ENCODE results near the gene NSUN4. TPM values are rescaled to one million over a fixed set of nuclear protein-coding genes. Genes with fewer than 3 reads are reported as not detected.
A peak's percentile ranks its signal among the peaks of the same experiment; 100 is the strongest.

Gene NSUN4
- total and polyA plus RNA-seq, 2 of the 13 experiments (the other 11 are each of a cell fraction or from before 2014, with no cell fraction given) = 21.5 to 23.5 TPM

- TF ChIP-seq, protein P1, sequence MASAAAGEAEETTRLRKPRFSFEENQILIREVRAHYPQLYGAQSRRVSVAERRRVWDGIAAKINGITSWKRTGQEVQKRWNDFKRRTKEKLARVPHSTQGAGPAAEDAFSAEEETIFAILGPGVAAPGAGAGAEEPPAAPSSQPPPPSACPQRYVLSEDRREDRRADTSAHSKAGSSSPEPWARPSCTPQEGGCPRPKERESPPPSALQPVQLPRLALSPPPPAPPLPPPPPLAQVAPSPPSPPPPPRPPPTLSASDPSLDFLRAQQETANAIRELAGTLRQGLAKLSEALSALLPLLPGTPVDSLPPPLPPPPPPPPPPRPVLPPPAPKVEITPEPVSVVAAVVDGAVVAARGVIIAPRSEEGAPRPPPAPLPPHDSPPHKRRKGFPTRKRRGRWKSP (CRISPR knock-in tag; IDR thresholded peaks at IDR 0.05) = no peak
- TF ChIP-seq, protein P2, sequence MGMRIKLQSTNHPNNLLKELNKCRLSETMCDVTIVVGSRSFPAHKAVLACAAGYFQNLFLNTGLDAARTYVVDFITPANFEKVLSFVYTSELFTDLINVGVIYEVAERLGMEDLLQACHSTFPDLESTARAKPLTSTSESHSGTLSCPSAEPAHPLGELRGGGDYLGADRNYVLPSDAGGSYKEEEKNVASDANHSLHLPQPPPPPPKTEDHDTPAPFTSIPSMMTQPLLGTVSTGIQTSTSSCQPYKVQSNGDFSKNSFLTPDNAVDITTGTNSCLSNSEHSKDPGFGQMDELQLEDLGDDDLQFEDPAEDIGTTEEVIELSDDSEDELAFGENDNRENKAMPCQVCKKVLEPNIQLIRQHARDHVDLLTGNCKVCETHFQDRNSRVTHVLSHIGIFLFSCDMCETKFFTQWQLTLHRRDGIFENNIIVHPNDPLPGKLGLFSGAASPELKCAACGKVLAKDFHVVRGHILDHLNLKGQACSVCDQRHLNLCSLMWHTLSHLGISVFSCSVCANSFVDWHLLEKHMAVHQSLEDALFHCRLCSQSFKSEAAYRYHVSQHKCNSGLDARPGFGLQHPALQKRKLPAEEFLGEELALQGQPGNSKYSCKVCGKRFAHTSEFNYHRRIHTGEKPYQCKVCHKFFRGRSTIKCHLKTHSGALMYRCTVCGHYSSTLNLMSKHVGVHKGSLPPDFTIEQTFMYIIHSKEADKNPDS (CRISPR knock-in tag; IDR thresholded peaks at IDR 0.05) = 0 out of 2 replicates have a peak, but pooled peaks have one; percentile 12
- TF ChIP-seq TBL1XR1 (IDR thresholded peaks at IDR 0.05; ENCODE audit: borderline replicate concordance, low read length, partially characterized antibody) = no peak
- TF ChIP-seq MLX (CRISPR knock-in tag; IDR thresholded peaks at IDR 0.05) = no peak
- TF ChIP-seq ZNF563 (CRISPR knock-in tag; IDR thresholded peaks at IDR 0.05) = peak; percentile 21
- peak; percentile 25; the same call in 1 of the 2 replicates for TF ChIP-seq DMAP1 (CRISPR knock-in tag; IDR thresholded peaks at IDR 0.05)
- TF ChIP-seq, protein P3, sequence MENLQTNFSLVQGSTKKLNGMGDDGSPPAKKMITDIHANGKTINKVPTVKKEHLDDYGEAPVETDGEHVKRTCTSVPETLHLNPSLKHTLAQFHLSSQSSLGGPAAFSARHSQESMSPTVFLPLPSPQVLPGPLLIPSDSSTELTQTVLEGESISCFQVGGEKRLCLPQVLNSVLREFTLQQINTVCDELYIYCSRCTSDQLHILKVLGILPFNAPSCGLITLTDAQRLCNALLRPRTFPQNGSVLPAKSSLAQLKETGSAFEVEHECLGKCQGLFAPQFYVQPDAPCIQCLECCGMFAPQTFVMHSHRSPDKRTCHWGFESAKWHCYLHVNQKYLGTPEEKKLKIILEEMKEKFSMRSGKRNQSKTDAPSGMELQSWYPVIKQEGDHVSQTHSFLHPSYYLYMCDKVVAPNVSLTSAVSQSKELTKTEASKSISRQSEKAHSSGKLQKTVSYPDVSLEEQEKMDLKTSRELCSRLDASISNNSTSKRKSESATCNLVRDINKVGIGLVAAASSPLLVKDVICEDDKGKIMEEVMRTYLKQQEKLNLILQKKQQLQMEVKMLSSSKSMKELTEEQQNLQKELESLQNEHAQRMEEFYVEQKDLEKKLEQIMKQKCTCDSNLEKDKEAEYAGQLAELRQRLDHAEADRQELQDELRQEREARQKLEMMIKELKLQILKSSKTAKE (CRISPR knock-in tag; IDR thresholded peaks at IDR 0.05; ENCODE audit: borderline replicate concordance) = peak; percentile 42; the same call in 1 of the 2 replicates
- TF ChIP-seq NFIC (IDR thresholded peaks at IDR 0.05; ENCODE audit: low read length) = no peak
- TF ChIP-seq, protein P4, sequence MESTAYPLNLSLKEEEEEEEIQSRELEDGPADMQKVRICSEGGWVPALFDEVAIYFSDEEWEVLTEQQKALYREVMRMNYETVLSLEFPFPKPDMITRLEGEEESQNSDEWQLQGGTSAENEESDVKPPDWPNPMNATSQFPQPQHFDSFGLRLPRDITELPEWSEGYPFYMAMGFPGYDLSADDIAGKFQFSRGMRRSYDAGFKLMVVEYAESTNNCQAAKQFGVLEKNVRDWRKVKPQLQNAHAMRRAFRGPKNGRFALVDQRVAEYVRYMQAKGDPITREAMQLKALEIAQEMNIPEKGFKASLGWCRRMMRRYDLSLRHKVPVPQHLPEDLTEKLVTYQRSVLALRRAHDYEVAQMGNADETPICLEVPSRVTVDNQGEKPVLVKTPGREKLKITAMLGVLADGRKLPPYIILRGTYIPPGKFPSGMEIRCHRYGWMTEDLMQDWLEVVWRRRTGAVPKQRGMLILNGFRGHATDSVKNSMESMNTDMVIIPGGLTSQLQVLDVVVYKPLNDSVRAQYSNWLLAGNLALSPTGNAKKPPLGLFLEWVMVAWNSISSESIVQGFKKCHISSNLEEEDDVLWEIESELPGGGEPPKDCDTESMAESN (CRISPR knock-in tag; conservative IDR thresholded peaks at IDR 0.05) = peak; percentile 49
- TF ChIP-seq MEIS1 (CRISPR knock-in tag; IDR thresholded peaks at IDR 0.05; ENCODE audit: borderline replicate concordance) = 0 out of 2 replicates have a peak, but pooled peaks have one; percentile 16
- TF ChIP-seq ZBTB2 (CRISPR knock-in tag; IDR thresholded peaks at IDR 0.05; ENCODE audit: low read depth) = no peak
- peak; percentile 78 for TF ChIP-seq RBFOX2 (IDR thresholded peaks at IDR 0.05; ENCODE audit: low read depth, low read length)
- TF ChIP-seq, protein P5, sequence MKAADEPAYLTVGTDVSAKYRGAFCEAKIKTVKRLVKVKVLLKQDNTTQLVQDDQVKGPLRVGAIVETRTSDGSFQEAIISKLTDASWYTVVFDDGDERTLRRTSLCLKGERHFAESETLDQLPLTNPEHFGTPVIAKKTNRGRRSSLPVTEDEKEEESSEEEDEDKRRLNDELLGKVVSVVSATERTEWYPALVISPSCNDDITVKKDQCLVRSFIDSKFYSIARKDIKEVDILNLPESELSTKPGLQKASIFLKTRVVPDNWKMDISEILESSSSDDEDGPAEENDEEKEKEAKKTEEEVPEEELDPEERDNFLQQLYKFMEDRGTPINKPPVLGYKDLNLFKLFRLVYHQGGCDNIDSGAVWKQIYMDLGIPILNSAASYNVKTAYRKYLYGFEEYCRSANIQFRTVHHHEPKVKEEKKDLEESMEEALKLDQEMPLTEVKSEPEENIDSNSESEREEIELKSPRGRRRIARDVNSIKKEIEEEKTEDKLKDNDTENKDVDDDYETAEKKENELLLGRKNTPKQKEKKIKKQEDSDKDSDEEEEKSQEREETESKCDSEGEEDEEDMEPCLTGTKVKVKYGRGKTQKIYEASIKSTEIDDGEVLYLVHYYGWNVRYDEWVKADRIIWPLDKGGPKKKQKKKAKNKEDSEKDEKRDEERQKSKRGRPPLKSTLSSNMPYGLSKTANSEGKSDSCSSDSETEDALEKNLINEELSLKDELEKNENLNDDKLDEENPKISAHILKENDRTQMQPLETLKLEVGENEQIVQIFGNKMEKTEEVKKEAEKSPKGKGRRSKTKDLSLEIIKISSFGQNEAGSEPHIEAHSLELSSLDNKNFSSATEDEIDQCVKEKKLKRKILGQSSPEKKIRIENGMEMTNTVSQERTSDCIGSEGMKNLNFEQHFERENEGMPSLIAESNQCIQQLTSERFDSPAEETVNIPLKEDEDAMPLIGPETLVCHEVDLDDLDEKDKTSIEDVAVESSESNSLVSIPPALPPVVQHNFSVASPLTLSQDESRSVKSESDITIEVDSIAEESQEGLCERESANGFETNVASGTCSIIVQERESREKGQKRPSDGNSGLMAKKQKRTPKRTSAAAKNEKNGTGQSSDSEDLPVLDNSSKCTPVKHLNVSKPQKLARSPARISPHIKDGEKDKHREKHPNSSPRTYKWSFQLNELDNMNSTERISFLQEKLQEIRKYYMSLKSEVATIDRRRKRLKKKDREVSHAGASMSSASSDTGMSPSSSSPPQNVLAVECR (CRISPR knock-in tag; IDR thresholded peaks at IDR 0.05; ENCODE audit: borderline replicate concordance) = peak; percentile 57; the same call in 1 of the 2 replicates
Measured at GRCh38 chr1:46301808-46302640, 38.6 kb upstream of the NSUN4 start (continued).

Data from HepG2 (cell line).